GM12891 (cell line): Measurements from ENCODE around the gene ORM1.

Experiments used
- PAX5 ChIP-seq: IDR thresholded peaks from 2 replicates; pipeline ENCODE4 v1.6.1; 2011; ENCODE audit warnings: low read length, moderate library complexity, mild to moderate bottlenecking; ENCODE audit not compliant: insufficient read depth, severe bottlenecking
- POLR2A ChIP-seq: IDR thresholded peaks from 2 replicates; pipeline ENCODE4 v1.6.1; 2011; ENCODE audit warnings: low read depth, low read length, control low read depth
- POLR2AphosphoS5 ChIP-seq: IDR thresholded peaks from 2 replicates; pipeline ENCODE4 v1.6.1; 2011; ENCODE audit warnings: low read depth, low read length, control low read depth
- POU2F2 ChIP-seq: IDR thresholded peaks from 2 replicates; pipeline ENCODE4 v1.6.1; 2011; ENCODE audit warnings: low read depth, mild to moderate bottlenecking, control low read depth, low read length, moderate library complexity
- SPI1 ChIP-seq: IDR thresholded peaks from 2 replicates; pipeline ENCODE4 v1.6.1; 2011; ENCODE audit warnings: low read depth, low read length, control low read depth
- TAF1 ChIP-seq: IDR thresholded peaks from 2 replicates; pipeline ENCODE4 v1.6.1; 2011; ENCODE audit warnings: low read depth, low read length, control low read depth

GRCh38 chr9:114284316-114285060, 38.4 kb upstream of the ORM1 start:
- no peak for TF ChIP-seq POLR2AphosphoS5
- TF ChIP-seq TAF1, result no peak
- TF ChIP-seq POLR2A, result no peak
- TF ChIP-seq SPI1, result no peak
- TF ChIP-seq PAX5, result no peak
- TF ChIP-seq POU2F2, result no peak
